Measurements from ENCODE around the gene SLC31A2.

- TF ChIP-seq TAF1 (IDR thresholded peaks at IDR 0.05; ENCODE audit: borderline replicate concordance, insufficient read depth, low read length): no peak
- no peak for TF ChIP-seq POLR2AphosphoS5 (IDR thresholded peaks at IDR 0.05; ENCODE audit: low read depth, low read length)
- no peak for TF ChIP-seq SIN3A (IDR thresholded peaks at IDR 0.05; ENCODE audit: borderline replicate concordance, insufficient read depth, low read length)
- TF ChIP-seq REST (IDR thresholded peaks at IDR 0.05; ENCODE audit: insufficient read depth in 1 of 2, low read depth in 2 of 2, low read length in 2 of 2): no peak
These were observed 9.8 kb downstream of the SLC31A2 start for GRCh38 chr9:113160571-113160970.

Data from PFSK-1 (cell line).